Epithelial cell of prostate (primary cell): Measurements from ENCODE around the gene TMEM40.

Experiments
- DNase-seq: peaks from one replicate; pipeline ENCODE4 v3.0.0-alpha.2; 2011; ENCODE audit warnings: low read depth, low spot score
- H3K27ac ChIP-seq: fragments of 450-650 bp; 2 replicates; pipeline ENCODE4 v1.5.1; 2017; ENCODE audit warnings: mild to moderate bottlenecking

The TMEM40 gene

GRCh38 chr3:12692444-12692843 is 66.6 kb downstream of the TMEM40 start:
- no peak for DNase-seq
- H3K27ac ChIP-seq, result no peak overlapping the region

GRCh38 chr3:12689997-12690711 is 68.9 kb downstream of the TMEM40 start:
- no peak overlapping the region for H3K27ac ChIP-seq
- DNase-seq, result no peak

- H3K27ac ChIP-seq, result no peak overlapping the region
- DNase-seq, result no peak
Observed at GRCh38 chr3:12687948-12688347, 71.1 kb downstream of the TMEM40 start.

GRCh38 chr3:12686096-12686495 is 73.0 kb downstream of the TMEM40 start:
- no peak for DNase-seq
- H3K27ac ChIP-seq, result no peak overlapping the region
